ENCODE data around the gene MED14. TPM values are rescaled to one million over a fixed set of nuclear protein-coding genes. Genes with fewer than 3 reads are reported as not detected.

MED14 gene
- total and polyA plus RNA-seq, 2 donors (not counting 1 experiment from before 2014, with no cell fraction given): 26.4 to 63.5 TPM

DNA sequence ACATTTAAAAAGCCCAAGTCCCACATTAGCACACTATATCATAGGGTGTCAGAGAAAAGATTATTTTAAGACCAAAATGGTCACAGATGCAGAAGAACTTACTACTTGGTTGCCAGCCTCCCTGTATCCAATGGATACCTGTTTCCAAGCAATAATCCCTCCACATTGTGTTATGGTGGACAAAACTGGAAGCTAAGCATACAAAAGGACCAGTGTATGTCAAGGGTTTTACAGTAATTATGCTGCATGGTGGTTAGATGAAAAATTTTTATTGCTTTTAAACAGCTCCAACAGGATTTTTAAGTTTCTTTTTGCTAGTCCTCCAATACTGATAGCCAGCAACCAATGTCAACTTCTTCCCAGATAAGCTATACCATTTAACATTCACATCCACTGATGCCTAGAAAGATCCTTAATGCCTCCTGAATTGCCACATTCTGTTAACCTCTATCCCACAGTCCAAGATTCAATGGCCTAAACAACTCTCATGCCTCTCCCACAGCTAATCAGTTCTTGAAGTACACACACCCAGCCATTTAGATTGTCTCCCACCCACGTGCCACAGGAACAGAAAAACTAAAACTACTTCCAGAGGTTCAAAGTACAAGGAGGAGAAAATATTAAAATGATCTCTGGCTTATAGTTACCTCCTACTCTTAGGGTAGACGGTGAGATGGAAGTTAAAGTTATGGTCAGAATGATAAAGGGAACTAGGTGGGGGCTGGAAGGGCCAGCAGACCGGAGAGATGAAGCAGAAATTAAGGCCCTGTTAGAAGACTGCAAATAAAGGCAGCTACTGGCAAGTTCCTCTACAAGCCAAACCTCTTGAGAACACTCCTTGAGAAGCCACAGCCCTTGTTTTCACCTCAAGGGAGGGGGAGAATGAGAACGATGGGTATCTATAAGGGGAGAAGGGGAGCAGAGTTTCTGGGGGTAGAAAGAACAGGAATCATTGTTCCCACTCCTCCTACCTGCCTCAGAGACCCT, 5.5 kb downstream of the MED14 start:
- no peak overlapping the region for H3K4me3 ChIP-seq (ENCODE audit: control extremely low read depth in 1 of 5, extremely low read depth in 1 of 5, insufficient read depth in 1 of 5, low read depth in 2 of 5, low read length in 4 of 5)
- intact Hi-C loops (cut with micrococcal nuclease): loop anchor here (5.0 to 10.0 kb wide), 4 partner anchors 45 to 607 kb away; no protein-coding TSS in a partner anchor
- peak overlapping the region; percentile 18 to 62 for H3K27ac ChIP-seq (ENCODE audit: low read length in 2 of 2)
- H3K4me2 ChIP-seq (replicated peaks; ENCODE audit: low read depth, low read length, poor library complexity, severe bottlenecking): peak overlapping the region; percentile 13
- DNase-seq: peak; percentile 22
- H3K79me2 ChIP-seq (ENCODE audit: control insufficient read depth, insufficient read depth, low read length): peaks cover 83% of the 10 kb centered on the region
- H3K9ac ChIP-seq (ENCODE audit: low read length): peak overlapping the region; percentile 1
- H3K27ac Mint-ChIP-seq: peak overlapping the region; percentile 89
- H4K20me1 ChIP-seq (ENCODE audit: control insufficient read depth, insufficient read depth, low read length, poor library complexity, severe bottlenecking): peaks cover 20% of the 10 kb centered on the region
- CTCF ChIA-PET: interaction anchor here (0.6 to 1.0 kb wide), 2 partner anchors 22 to 384 kb away, joined by 3 read pairs; no protein-coding TSS in a partner anchor
- H3K4me1 Mint-ChIP-seq: peaks cover 52% of the 10 kb centered on the region
- peaks cover 6 to 15% of the 10 kb centered on the region in 2 experiments for H3K36me3 ChIP-seq (replicated peaks in 1 of 2; ENCODE audit: control extremely low read depth in 1 of 2, control insufficient read depth in 1 of 2, extremely low read depth in 1 of 2, insufficient read depth in 2 of 2, low read length in 1 of 2)
- peaks cover 28 to 37% of the 10 kb centered on the region in 2 donors for H3K4me1 ChIP-seq (ENCODE audit: control insufficient read depth in 2 of 2, insufficient read depth in 2 of 2, low read length in 2 of 2)
- peak; percentile 39 for ATAC-seq (ENCODE audit: low read depth)
- H3K27me3 Mint-ChIP-seq: no peaks in the 10 kb centered on the region
- H3K9me3 ChIP-seq (ENCODE audit: control extremely low read depth in 1 of 3, control insufficient read depth in 2 of 3, insufficient read depth in 1 of 3, low read length in 2 of 3): no peaks in the 10 kb centered on the region
- TF ChIP-seq EZH2 (IDR thresholded peaks at IDR 0.05; ENCODE audit: borderline replicate concordance, insufficient read depth, low read depth, low read length, poor library complexity, severe bottlenecking): no peak
- TF ChIP-seq, protein P1, sequence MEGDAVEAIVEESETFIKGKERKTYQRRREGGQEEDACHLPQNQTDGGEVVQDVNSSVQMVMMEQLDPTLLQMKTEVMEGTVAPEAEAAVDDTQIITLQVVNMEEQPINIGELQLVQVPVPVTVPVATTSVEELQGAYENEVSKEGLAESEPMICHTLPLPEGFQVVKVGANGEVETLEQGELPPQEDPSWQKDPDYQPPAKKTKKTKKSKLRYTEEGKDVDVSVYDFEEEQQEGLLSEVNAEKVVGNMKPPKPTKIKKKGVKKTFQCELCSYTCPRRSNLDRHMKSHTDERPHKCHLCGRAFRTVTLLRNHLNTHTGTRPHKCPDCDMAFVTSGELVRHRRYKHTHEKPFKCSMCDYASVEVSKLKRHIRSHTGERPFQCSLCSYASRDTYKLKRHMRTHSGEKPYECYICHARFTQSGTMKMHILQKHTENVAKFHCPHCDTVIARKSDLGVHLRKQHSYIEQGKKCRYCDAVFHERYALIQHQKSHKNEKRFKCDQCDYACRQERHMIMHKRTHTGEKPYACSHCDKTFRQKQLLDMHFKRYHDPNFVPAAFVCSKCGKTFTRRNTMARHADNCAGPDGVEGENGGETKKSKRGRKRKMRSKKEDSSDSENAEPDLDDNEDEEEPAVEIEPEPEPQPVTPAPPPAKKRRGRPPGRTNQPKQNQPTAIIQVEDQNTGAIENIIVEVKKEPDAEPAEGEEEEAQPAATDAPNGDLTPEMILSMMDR (IDR thresholded peaks at IDR 0.05): no peak
- POLR2A ChIA-PET: no interaction called here
- no peak overlapping the region for H2AFZ ChIP-seq (ENCODE audit: insufficient read depth, low read depth, low read length, poor library complexity, severe bottlenecking)
- peak overlapping the region; percentile 55 for H3K4me3 Mint-ChIP-seq
- H3K9me3 Mint-ChIP-seq (ENCODE audit: insufficient read depth): no peaks in the 10 kb centered on the region
- no CpG with 5 or more reads among the region's 4 CpGs for WGBS (ENCODE audit: insufficient coverage)
- no peaks in the 10 kb centered on the region for H3K27me3 ChIP-seq (replicated peaks in 1 of 4; ENCODE audit: control extremely low read depth in 1 of 4, control insufficient read depth in 3 of 4, insufficient read depth in 4 of 4, low read length in 3 of 4)

Data from B cell (primary cell).